Measurements from ENCODE around the gene NDUFB5.

Gene NDUFB5

DNA sequence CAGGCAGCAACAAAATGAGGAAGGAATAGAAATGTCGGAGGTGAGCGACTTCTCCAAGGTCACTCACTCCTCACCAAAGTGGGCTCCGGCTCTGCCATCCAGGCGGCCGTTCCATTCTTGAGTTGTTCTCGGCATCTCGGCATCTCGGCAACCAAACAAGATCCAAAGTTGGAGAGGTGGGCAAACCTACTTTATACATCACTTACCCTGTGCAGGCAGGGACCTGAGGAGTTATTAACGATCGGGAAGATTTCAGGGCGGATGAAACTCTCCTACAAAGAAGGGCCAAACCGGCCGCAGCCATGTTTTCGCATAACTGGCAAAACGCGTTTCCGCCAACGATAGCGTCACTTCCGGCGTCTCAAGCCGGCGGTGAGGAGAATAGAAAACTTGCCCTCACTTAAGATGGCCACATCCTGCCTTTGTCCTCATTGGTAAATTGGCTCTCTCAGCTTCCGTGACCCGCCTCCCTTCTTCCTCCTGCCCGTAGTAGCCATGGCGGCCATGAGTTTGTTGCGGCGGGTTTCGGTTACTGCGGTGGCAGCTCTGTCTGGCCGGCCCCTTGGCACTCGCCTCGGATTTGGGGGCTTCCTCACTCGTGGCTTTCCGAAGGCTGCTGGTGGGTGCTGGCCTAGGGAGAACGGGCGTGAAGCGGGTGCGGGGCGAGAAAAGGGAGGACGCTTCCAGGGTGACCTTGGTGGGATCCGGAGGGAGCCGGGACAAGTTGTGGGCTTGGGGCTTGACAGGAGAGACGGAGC lies at the start of gene NDUFB5, which contains the start of gene MRPL47:
Gene NDUFB5 (plus strand): TSS at position 474 of the 758 bp plus-strand sequence. CDS start 22 bp downstream, at position 496.
Gene MRPL47 (minus strand): TSS at position 318 of the 758 bp plus-strand sequence. CDS start 14 bp downstream, at position 304.
- peak; percentile 98 for DNase-seq

DNA sequence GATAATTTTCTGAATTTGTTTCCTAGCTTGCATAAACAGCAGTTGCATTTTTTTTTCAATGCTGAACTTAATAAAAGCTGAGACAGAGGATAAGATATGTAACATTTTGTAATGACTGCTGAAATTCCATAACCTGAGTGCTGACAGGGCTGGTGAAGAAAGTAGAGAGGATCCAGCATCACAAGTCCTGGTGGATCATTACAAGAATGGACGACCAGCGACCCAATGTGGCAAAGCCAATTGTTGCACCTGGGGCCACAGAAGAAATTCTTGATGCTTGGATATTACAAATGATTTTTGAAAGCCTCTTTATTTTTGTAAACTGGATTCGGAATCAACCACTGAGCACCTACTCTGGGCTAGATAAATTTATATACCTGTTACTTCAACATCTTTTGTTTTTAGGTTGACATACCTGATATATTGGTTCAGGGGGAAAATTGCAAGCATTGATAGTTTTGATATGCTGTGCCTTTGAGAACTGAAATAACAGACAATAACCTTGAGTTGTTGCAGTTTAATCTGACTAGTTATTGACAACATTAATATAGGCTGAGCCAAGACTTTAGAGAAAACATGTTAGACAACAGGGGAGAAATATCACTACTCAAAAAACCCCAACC lies 45.7 kb upstream of the NDUFB5 start:
- peak; percentile 54 for DNase-seq

DNA sequence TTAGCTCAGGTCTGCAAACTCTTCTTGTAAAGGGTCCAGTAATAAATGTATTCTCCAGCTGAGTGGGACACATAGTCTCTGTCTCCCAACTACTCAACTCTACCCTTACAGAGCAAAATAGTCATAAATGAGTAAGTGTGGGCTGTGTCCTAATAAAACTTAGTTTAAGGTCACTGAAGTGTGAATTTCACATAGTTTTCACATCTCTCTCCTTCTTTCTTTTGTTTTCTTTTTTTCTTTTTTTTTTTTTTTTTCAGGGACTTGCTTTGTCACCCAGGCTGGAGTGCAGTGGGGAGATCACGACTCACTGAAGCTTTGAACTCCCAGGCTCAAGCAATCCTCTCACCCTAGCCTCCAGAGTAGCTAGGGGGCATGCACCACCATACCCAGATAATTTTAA lies 43.8 kb upstream of the NDUFB5 start:
- no peak for DNase-seq

DNA sequence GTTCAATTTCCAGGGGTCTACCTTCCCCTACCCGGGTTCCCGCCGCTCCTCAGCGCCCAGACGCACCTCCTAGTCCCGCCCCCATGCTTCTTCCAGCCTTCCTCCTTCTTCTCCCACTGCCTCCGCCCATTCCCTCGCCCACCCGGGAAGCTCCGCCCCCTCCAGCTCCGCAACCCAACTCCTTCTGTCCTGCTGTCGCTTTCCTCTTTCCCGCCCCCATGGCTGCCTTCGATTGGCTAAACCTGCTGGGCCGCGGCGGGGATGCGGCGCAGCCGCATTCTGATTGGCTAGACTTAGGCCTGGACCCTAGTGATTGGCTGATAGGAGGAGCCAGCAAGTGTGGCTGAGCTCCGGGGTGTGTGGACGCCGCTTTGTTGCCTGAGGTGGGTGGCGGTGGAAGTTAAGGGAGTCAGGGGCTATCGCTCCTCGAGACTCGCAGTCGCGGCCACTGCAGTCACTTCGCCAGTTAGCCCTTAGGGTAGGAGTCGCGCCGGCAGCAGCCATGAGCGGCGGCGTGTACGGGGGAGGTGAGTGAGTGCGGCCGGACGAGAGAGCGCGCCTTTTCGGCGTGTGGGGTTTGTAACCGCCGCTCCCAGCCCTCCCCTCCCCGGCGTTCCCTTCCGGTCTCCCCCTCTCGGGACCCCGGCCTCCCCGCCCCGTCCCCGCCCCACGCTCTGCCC lies 41.9 kb upstream of the NDUFB5 start, which contains the start of gene ACTL6A:
Gene ACTL6A (plus strand): TSS at position 336 of the 680 bp plus-strand sequence. CDS start 167 bp downstream, at position 503.
- DNase-seq = peak; percentile 100

DNA sequence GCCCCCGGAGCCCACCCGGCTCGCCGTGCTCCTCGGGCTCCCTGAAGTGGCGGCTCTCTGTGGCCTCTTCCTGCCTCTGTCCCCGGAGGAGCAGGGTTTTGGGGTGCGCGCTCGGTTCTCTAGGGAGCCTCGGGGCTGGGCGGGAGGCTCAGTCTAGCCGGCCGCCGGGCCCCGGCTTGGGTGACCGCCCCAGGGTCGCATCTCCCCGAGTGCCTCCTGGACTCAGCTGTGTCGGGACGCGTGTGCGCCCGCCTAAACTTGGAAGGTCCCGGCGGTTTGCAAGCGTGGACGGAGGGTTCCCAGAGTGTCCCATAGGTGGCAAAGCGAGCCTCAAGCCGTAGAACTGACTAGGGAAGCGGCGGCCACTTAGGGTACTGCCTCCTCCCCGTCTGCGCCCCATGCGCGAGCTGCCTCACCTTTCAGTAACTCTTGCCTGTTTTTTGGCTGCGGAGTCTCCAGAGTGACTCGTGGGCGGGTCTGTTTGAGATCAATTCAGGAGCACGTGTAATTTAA lies 41.3 kb upstream of the NDUFB5 start:
- DNase-seq = peak; percentile 58

DNA sequence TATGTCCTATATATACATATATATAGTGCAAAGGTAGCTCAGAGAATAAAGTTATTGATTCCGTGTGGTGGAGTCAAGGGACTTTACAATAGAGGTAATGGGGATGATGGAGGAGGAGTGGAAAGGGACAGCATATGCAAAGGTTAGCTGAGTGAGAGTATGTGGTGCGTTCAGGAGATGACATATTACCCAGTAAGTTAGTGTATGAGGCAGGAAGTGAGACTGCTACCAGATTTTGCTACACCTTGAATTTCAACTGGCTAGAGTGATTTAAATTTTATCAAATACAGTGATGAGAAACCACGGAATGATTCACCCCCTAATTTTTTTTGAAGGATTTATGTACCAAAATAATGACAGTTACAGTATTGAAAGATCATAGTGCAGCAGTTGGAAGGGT lies 39.1 kb upstream of the NDUFB5 start:
- no peak for DNase-seq

DNA sequence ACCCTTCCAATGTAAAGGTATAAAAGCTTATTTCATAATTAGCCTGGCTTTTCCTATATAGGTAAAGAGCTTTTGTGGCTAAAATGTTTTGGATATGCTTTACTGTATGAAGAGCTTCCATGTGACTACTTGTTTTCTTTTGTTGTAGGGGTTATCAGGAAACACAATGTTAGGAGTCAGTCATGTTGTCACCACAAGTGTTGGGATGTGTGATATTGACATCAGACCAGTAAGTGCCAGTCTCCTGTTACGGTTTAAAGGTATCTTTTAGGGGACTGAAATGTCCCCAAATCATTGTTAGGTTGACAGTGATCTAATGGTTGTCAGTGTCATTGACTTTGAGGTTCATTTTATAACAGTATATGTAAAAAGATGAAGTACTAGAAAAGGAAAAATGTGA lies 23.6 kb upstream of the NDUFB5 start:
- no peak for DNase-seq

DNA sequence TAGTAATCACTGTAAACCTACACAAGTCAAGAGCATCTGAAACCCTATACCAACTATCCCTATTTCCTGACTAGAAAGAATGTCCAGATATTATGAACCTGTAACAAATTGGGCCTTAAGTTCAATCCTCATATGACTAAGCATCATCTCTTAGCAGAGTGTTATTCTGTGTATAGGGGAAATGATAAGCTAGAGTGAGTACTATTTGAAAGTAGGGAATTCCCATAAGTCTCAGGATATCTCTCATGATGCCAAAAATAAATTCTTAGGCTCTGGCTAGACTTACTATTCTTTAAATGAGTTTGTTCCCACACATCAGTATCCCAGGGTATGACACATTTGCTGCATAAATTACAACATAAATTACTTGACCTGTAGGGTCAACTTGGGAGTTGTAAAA lies 15.5 kb upstream of the NDUFB5 start:
- DNase-seq = no peak

DNA sequence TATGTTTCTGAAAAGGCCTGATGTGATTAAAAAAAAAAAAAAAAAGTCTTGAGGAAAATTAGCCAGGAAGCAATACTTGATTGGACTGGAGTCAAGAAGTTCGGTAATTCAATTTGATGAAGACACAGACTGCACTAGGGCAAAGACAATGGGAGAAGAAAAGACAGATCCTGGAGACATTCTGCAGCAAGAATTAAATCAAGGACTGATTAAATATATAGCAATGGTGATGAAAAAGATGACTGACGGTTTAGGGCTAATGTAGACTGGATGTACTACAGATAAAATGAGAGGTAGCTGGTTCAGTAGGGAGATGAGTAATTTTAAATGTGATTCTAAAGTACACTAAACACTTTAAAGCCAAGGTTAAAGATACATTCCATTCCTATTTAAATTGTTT lies 13.9 kb upstream of the NDUFB5 start:
- no peak for DNase-seq

DNA sequence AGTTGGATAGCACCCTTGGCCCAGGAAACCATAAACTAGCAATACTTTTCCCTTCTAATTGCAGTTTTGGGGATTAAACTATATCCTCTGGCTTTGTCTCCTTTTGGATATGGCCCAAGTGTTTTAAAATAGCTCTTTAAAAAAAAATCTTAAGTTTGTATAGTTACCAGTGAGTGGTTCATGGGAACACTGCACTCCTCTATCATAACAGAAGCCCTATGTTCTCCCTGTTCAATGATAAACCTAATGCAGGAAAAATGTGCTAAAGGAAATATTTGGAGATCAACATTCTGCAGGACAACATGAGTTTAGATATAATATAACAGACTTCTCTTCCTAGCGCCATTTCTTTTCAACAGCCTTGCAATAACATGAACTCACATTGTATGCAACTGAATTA lies 13.3 kb upstream of the NDUFB5 start:
- no peak for DNase-seq

DNA sequence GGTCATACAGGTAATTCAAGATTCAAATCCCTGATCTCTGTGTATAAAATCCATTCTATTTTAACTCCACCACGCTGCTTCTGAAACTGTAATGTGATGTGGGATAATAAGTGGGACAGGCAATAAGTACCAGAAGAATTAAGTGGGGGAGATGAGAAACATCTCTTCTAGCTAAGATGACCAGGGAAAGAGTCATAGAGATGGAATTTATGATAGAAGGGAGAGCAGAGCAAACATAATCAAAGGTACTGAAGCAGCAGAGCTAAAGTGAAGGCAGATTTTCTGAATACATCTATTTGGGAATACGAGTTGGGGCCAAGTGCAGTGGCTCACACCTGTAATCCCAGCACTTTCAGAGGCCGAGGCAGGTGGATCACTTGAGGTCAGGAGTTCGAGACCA lies 5.1 kb upstream of the NDUFB5 start:
- DNase-seq = no peak

DNA sequence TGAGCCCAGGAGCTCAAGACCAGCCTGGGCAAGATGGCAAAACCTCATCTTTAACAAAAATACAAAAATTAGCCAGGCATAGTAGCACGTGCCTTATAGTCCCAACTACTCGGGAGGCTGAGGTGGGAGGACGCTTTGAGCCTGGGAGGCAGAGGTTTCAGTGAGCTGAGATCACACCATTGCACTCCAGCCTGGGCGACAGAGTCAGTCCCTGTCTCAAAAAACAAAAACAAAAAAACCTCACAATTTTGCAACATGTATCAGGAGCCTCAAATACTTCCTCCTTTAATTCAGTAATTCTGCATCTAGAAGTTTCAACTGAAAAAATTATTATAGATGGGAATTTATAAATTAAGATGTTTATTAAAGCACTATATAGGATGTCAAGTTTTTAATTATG lies 1.3 kb upstream of the NDUFB5 start:
- DNase-seq = no peak

DNA sequence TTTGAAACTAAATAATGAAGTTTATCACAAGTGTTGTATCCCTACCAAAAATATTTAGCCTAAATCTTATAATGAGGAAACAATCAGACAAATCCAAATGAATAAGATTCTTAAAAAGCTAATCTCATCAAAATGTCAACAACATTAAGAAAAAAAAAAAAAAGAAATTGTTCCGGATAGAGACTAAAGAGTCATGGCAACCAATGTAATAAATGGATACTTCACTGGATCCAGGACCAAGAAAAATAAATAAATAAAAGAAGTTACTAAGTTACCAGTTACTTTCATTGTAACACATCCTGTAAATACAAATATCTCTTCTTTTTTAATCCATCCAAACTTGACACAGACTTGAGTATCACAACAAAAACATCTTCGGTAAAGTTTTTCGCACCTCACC lies 763 bp upstream of the NDUFB5 start:
- DNase-seq = no peak

DNA sequence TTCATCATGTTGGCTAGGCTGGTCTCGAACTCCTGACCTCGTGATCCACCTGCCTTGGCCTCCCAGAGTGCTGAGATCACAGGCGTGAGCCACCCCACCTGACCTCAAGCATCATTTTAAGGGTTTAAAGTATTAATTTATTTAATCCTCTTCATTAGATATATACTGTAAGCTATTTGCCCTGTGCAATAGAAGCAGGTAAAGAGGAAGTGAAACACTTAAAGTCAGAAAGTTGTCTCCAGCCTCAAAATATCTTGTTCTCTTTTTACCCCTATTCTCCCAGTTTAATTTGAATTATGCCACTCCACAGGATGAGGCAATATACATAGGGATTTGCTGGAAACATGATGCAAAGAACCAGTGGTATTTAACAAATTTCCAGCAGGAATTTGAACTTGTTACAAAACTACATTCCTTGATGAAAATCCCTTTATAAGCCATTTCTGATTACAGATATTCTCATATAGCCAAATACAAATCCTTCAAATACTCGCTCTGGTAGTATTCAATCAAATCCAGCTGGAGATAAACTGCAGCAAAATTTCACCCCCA lies 2.0 kb downstream of the NDUFB5 start:
- no peak for DNase-seq

DNA sequence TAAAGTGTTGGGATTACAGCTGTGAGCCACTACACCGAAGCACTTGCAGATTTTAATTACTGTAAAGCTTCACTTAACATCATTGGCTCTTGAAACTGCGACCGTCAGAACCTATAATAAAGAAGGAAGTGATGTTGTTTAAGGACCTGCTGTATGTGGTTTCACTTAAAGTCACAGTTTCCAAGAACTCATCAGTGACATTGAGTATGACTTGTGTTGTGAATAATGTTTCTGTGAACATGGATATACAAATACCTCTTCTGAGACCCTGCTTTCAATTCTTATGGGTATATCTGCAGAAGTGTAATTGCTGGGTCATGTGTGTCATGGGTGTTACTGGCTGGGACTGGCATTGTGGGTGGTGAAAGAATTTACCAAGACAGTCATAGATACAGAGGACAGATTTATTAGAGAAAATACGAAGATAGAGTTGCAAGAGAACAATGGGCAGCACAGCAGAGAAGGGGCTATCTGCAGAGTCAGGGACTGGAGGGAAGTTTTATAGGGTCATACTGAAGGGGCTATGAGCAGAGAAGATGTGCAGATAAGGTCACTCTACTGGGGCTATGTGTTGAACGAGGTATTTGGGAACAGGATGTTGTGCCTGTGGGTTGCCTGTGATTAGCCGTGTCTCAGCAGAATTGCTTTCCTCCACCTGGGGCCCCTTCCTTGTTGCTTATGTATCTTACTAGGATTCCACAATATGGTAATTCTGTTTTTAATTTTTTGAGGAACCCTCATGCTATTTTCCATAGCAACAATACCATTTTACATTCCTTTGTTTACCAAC lies 4.5 kb downstream of the NDUFB5 start:
- no peak for DNase-seq

DNA sequence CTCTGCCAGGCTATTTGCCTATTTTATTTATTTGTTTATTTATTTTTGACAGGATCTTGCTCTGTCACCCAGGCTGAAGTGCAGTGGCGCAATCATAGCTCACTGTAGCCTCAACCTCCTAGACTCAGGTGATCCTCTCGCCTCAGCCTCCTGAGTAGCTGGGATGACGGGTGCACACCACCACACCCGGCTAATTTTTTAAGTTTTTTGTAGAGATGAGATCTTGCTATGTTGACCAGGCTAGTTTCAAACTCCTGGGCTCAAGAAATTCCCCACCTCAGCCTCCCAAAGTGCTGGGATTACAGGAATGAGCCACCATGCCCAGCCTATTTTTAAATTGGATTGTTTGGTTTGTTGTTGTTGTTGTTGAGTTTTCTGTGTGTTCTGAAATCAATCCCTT lies 5.5 kb downstream of the NDUFB5 start:
- no peak for DNase-seq

DNA sequence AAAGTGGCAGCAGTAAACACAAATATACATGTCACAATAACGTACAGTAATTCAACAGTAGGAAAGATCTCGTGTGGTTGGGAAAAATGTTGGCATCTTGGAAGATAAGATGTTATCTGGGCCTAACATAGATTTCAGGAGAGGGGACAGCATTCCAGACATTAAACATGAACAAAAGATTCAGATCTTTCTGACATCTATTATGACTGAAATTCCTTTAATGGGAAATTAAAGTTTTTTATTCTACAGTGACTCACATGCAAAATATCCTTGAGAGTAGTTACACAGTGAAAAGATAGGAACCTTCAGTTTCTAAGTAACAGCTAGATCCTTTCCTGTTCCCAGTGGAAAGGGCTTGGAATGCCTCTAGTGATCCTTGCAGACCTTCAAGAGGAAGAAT lies 9.2 kb downstream of the NDUFB5 start:
- DNase-seq = no peak

DNA sequence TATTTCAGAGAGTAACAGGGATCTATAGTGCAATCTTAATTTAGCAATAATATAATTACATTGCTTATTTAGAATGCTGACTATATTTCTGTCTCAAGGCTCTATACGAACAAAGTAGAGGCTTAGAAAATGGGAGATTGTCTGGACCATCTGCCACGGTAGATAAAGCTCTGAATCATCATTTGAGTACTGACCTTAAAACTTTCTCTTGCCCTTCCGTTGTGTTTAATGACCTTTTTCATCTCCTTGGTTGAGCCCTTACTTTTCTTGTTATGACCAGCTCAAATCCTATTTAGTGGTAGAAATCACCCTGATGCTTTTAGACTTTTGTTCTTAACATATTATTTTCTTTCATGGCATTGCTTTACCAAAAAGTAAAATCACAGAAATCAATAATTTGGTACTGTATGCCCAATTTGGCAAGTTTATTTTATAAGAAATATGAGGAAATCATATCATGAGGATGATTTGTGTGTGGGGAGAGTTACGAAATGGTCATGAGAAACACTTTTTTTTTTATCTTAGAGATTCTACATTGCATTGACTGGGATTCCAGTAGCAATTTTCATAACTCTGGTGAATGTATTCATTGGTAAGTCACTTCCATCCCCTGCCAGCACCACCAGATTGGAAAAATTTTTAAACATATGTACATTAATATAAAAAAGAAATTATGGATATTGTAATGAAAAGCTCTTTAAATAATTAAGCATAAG lies 11.0 kb downstream of the NDUFB5 start:
- no peak for DNase-seq

DNA sequence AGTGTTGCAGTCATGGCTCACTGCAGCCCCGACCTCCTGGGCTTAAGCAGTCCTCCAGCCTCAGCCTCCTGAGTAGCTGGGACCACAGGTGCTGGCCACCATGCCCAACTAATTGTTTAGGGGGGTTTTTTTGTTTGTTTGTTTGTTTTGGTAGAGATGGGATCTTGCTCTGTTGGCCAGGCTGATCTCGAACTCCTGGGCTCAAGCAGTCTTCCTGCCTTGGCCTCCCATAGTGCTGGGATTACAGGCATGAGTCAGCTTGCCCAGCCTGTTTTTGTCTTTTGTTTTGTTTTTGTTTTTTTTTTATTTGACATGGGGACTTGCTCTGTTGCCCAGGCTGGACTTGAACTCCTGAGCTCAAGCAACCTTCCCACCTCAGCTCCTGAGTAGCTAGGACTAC lies 17.4 kb downstream of the NDUFB5 start:
- DNase-seq = no peak

DNA sequence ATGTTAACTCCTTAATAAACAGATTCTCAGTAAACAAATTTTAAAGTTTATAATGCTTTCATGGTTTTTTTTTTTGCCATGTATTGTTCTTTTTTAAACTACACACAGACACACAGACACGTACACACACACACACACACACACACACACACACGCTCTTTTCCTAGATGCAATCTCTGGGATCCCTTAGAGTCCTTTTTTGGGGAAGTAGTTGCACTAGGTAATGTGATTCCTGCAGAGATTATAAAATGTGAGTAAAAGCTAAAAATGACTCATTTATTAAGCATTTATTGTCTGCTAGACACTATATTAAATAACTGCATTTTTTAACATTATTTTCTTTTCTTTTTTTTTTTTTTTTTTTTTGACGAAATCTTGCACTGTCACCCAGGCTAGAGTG lies 19.9 kb downstream of the NDUFB5 start:
- DNase-seq = no peak

DNA sequence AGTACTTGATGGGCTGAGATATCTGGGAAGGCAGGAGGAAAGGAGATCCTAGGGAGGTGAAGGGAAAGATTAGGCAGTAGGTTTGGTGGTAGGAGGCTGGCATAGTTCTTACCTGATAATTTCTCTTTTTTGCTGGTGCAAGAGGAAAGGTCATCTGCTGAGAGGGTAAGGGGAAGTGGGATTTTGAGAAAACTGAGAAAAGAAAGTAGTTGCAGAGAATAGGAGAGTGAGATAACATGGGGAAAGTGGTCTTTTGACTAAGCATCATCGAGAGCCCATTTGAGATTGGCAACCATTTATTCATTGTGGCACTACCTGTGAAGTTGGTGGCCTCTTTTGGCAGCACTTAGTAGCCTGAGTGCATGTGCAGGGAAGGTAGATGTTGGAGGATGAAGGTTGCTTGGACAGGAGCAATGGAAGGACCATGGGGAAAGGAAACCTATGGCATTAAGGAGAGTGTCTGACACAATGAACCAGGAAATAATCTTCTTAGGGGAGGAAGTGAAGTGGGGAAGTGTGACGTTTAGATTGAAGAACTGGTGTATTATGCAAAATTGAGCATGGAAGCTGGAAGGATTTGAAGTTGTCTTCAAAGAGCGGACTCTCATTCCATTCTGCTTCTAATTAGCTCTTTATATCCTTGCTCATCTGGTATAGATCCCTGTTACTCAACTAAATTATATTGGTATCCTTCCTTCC lies 26.3 kb downstream of the NDUFB5 start:
- DNase-seq = no peak

Data from NCI-H1436 (cell line).